ENCODE measurements around the gene OSBPL10. TPM values are rescaled to one million over a fixed set of nuclear protein-coding genes. Genes with fewer than 3 reads are reported as not detected.

Gene OSBPL10
- total and polyA plus RNA-seq, 2 of the 8 experiments (the other 6 are each of a cell fraction or from before 2014, with no cell fraction given), result 26.2 to 86.7 TPM

- TF ChIP-seq CHD7 (IDR thresholded peaks at IDR 0.05; ENCODE audit: insufficient replicate concordance, low read length) (no peak), KDM4A (IDR thresholded peaks at IDR 0.05; ENCODE audit: low read depth, low read length, severe bottlenecking) (no peak), TAF7 (optimal IDR thresholded peaks at IDR 0.05; ENCODE audit: borderline replicate concordance, low read depth, low read length) (no peak), FOSL1 (IDR thresholded peaks at IDR 0.05; ENCODE audit: insufficient read depth, low read depth, low read length) (no peak), PHF8 (conservative IDR thresholded peaks at IDR 0.05; ENCODE audit: low read depth, low read length) (no peak), RBBP5 (IDR thresholded peaks at IDR 0.05; ENCODE audit: borderline replicate concordance, low read depth, low read length) (no peak), CBX8 (IDR thresholded peaks at IDR 0.05; ENCODE audit: borderline replicate concordance, low read depth, low read length) (no peak), CHD1 (IDR thresholded peaks at IDR 0.05; ENCODE audit: low read depth, low read length) (no peak), SIRT6 (IDR thresholded peaks at IDR 0.05; ENCODE audit: low read length) (no peak), SP4 (IDR thresholded peaks at IDR 0.05; ENCODE audit: low read length) (no peak)
Observed at GRCh38 chr3:32021155-32021554, 40.1 kb upstream of the OSBPL10 start (continued).
